Daoy (cell line): ENCODE measurements around the gene EMP2. TPM values are rescaled to one million over a fixed set of nuclear protein-coding genes. Genes with fewer than 3 reads are reported as not detected.
"Not testable (repeated sequence)": the region's sequence is repeated elsewhere in the genome, so short reads cannot be mapped to it uniquely, and the experiment has no call there.

ENCODE experiments used
- DNase-seq: peaks from one replicate; pipeline ENCODE4 v3.0.0-alpha.2; 2015; ENCODE audit warnings: low read depth
- total RNA-seq: library from RNA; depleted of rRNA; stranded (reverse); fragments of >200 nt; shearing (Covaris generic); gene quantifications from 2 replicates; pipeline ENCODE4 v1.2.3, GENCODE V29; 2014

Gene EMP2
- total RNA-seq, 1 experiment from 2014 or later, result 15.5 TPM

DNA sequence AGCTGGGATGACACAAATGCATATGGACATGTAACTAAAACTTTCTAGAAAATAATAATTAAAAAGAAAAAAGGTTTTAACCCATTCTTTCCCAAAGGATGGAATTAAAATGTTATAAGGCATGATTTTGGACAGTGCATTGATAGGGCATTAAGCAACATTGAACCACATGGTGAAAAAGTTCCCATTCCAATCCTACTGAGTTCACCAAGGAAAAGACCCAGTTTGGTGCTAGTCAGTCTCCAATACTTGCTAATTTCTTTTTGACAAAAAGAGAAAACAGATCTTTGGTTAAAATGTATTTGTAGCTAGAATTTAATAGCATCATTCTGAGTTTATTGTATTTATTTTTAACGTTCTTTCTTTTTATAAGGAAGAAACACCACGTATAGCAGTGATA lies 28.1 kb downstream of the EMP2 start:
- no peak for DNase-seq

DNA sequence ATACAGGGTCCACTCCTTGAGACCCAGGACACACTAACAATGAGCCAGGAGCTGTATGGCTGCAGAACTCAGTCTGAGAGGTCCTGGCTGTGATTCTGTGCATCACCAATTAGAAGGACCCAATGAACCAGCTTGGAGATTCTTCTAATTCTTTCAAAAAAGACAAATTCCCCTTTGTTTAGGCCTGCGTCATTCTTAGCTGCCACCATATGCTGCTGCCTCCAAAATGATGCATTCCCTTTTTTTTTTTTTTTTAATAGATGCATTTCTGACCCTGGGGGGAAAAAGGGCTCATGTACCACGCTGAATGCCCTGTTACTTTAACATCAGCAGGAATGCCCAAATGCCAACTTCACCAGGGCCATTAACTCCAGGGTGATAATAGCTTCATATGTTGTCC lies 28.5 kb downstream of the EMP2 start:
- DNase-seq, result no peak

DNA sequence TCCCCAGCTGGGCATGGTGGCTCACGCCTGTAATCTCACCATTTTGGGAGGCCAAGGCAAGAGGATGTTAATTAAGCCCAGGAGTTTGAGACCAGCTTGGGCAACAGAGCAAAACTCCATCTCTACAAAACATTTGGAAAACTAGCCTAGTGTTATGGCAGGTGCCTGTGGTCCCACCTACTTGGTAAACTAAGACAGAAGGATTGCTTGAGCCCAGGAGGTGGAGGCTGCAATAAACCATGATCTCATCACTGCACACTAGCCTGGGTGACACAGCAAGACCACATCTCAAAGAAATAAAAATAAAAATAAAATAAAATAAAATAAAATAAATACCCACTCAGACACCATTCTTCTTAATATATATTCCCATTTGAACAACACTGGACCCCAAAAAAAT lies 32.0 kb downstream of the EMP2 start:
- DNase-seq, result no peak

DNA sequence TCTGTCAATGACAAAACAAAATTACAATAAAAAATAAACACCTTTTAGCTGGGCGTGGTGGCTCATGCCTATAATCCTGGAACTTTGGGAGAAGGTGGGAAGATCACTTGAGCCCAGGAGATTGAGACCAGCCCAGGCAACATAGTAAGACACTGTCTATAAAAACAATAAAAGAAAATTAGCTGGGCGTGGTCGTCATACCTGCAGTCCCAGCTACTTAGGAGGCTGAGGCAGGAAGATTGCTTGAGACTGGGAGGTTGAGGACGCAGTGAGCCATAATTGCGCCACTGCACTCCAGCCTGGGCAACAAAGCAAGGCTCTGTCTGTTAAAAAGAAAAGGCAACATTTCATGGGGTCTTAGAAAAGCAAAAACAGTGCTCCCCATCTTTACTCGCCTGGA lies 32.7 kb downstream of the EMP2 start:
- DNase-seq, result no peak

DNA sequence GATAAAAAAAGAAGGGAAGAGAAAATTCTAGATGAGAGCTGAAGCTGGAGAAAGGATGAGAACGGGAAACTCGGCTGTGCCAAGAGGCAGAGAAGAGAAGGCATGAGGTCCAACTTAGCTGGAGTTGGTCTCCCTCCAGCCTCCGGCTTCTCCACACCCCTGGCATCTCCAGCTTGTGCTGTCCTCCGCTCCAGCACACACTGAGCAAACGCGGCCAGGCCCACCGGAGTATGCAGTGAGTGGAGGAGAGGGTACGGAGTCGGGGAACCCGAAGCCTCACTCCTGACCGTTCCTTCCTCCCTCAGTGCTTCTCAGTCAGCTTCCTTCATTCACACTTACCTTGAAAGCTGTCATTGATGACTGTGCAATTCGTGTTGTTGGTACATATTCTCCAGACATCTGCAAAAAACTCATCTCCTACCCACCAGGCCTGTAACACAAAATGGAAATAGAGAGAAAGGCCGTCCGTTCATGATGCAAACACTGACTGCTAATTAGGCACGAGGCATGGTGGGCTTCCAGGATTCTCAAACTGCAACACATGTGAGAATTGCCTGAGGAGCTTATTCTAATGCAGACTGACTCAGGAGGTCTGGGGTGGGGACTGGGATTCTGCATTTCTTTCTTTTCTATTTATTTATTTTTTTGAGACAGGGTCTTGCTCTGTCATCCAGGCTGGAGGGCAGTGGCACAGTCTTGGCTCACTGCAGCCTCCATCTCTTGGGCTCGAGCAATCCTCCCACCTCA lies 37.0 kb downstream of the EMP2 start:
- DNase-seq, result no peak

DNA sequence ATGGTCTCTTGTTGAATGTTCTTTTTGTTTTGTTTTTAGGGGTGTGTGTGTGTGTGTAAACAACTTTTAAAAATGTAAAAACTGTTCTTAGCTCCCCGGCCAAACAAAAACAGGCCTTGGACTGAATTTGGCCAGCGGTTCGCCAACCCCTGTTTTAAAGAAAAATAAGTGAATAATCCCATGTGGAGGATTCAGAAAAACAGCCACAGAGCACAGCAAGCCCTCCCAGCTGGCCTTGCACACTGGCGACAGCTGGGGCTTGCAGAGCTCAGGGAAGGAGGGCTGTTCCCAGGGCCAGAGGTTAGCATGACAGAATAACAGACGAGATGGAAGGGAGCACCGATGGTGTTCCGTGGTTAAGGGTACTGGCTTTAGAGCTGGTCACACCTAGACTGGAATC lies 39.0 kb downstream of the EMP2 start:
- no peak for DNase-seq

DNA sequence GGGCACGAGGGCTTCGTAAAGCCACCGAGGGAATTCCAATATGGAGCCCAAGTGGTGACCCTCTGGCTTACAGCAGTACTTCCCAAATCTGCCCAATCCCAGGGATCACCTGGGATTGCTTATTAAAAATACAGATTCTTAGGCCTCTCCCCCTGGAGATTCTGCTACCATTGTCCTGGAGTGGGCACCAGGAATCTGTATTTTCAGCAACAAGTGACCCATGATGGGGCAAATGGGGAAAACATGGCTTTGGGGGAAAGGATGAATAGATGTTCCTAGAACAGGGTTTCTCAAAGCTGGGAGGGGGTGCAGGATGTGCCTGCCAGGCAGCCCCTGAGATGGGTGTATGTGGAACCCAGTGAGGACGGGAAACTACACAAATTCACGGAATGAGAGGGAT lies 40.6 kb downstream of the EMP2 start:
- DNase-seq, result no peak

DNA sequence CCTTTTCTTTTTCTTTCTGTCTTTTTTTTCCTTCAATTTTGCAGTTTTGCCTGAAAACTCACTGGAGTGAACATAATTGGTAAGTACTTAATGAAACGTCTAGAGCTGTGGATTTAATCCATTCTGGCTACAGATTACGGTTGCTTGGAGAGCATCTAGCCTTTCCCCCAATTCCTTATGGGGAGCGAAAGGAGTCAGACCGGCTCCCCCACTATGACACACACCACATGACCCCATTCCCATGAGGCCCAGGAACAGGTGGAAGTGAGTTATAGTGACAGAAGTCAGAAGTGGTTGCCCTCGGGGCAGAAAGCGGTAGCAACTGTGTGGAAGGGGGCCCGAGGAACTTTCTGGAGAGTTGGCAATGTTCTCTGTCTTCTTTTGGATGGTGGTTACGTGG lies 41.2 kb downstream of the EMP2 start:
- no peak for DNase-seq

DNA sequence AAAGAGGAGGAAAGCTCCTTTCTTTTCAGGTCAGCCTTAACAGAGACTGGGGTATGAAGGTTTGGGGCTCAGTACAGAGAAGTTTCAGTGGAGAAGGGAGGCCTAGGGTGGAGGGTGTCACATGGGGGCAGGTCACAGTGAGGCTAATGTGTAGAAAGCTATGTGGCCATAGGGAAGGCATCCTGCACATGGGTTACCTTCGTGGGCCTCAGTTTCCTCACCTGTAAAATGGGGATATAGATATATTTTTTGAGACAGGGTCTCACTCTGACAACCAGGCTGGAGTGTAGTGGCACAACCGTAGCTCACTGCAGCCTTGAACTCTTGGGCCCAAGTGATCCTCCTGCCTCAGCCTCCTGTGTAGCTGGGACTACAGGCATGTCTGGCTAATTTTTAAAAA lies 41.8 kb downstream of the EMP2 start:
- DNase-seq, result no peak

DNA sequence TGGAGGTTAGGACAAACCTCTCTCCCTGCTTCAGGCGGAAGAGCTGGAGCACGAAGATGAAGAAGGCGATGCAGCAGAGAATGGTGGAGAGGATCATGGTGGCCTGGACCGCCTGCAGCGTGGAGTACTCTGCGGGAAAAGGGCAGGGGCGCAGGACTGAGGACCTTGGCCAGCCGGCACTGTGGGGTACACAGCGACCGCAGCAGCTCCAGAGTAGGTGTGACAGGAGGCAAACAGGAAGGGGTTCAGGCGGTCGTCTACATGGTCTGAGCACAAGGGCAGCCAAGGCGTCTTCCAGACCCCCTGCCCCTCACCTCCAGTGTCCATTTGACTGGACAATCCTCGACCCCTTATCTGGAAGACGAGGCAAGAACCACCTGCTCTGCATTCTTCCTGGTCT lies 42.5 kb downstream of the EMP2 start:
- no peak for DNase-seq

DNA sequence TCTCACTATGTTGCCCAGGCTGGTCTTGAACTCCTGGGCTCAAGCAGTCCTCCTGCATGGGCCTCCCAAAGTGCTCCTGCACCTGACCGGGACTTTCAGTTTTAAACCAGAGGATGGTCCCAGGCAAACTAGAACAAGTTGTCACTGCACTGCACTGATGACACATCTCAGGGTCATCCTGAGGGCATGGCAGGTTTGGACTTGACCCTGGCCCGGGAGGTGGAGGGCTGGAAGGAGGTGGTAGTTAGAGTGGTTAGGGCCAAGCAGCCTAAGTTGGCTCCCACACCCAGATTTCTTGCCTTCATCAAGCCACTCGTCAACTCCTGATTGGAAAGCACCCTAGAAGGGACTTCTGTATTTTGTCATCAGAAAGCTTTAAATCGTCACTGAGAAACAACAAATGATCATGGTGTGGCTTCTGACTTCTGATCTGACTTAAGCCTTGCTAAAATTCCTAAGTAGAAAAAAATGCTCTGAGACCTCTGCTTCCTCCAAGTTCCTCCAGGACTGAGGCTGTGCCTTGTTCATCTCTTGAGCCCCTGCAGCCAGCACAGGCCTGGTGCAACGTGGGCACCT lies 43.5 kb downstream of the EMP2 start:
- DNase-seq, result no peak

DNA sequence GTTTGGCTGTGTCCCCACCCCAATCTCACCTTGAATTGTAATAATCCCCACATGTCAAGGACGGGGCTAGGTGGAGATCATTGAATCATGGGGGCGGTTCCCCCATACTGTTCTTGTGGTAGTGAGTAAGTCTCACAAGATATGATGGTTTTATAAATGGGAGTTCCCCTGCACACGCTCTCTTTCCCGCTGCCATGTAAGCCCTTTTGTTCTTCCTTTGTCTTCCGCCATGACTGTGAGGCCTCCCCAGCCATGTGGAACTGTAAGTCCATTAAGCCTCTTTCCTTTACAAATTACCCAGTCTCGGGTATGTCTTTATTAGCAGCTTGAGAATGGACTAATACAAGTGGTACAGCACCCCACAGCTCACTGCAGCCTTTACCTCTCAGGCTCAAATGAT lies 44.1 kb downstream of the EMP2 start:
- DNase-seq, result not testable (repeated sequence)

DNA sequence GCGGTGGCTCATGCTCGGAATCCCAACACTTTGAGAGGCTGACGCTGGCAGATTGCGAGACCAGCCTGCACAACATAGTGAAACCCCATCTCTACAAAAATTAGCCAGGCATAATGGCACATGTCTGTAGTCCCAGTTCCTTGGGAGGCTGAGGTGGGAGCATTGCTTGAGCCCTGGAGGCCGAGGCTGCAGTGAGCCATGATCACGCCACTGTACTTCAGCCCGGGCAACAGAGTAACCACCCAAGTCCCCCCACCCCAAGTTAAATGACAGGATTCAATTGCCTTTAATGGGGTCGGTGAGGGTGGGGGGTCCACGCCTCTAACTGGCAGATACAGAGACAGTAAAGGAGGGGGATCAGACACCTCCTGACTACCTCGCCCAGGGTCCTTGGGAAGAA lies 44.9 kb downstream of the EMP2 start:
- DNase-seq, result no peak

DNA sequence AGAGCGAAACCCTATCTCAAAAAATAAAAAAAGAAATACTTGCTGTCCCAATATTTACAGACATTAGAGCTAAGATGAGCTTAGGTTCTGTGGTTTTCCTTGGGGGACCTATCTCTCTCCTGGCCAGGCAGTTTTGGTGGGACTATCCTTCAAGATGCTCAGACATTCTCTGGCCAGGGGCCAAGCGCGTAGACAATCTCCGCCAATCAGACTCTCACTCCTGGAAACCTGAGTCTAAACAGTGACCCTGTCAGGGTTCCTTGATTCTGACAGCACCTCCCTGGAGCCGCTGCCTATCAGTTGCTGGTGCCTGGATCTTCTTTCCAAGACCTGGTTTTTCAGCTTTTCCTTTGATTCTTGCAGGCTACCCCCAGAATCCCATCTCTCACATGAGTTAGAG lies 45.6 kb downstream of the EMP2 start:
- DNase-seq, result no peak

DNA sequence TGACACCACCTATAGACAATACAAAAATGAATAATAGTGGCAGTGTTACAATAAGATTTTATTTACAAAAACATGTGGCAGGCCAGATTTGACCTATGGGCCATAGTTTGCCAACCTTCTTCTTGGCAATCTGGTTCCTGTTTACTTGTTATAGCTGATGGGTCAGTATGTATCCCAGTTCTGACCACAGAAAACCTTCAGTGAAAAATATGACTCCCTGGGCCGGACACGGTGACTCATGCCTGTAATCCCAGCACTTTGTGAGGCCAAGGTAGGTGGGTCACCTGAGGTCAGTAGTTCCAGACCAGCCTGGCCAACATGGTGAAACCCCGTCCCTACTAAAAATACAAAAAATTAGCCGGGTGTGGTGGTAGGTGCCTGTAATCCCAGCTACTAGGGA lies 46.8 kb downstream of the EMP2 start:
- not testable (repeated sequence) for DNase-seq

DNA sequence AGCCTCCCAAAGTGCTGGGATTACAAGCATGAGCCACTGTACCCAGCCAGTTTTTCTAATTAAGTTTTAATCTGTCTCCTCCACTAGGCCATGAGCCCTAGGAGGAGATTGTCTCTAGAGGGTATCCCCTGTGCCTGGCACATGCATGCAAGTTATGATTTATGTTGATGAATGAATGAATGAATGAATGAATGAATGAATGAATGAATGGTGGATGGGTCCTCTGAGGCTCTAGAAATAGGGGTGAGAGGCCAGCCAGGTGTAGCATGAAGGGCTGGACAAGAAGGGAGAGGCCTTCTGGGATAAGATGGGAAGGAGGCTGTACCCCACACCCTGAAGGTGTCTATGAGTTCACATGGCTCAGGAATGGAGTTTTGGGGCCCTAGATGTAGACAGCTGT lies 48.8 kb downstream of the EMP2 start:
- DNase-seq, result no peak

DNA sequence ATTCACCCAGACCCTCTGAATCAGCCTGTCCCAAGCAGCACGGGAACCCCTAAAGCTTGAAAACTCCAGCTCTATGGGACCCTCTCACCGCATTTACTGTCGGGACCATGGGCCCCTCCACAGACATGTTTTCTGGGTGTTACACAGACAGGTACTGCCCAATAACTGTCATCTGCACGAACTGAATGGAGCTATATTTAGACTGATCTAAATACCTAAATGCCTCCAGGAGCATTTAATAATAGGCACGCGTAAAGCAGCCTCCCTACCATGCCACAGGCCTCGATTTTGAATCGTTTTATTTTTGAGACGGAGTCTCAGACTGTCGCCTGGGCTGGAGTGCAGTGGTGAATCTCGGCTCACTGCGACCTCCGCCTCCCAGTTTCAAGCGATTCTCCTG lies 49.7 kb downstream of the EMP2 start:
- DNase-seq, result no peak

DNA sequence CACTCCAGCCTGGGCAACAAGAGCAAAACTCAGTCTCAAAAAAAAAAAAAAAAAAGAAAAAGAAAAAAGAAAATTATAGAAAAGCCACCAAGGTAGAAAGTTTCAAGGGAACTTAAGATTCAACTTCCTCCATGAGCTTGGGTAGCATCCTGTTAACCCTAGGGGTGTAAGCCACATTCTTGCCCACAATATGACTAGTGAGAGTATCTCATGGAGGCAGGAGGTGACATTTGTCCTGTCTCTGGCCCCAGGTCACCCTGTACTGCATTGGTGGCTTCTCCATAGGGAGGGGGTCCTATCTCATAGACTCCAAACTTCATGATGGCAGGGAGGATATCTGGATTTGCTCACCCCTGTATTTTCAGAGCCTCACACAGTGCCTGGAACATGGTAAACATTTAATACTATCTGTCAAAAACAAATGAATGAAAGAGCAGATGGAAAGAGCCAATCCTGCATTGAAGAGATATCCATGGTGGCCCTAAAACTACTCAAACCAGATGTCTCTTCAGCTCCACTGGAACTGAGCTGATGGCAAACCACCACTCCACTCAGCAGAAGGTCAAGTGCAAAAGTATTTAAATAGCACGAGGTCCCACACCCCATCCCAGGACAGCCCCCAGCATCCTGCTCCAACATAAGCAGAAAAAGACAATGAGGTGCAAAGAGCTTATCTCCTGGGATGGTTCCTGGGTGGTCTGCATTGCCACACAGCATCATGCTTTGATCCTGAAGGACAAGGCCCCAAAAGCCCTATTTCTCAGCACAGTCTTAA lies 50.3 kb downstream of the EMP2 start:
- no peak for DNase-seq

DNA sequence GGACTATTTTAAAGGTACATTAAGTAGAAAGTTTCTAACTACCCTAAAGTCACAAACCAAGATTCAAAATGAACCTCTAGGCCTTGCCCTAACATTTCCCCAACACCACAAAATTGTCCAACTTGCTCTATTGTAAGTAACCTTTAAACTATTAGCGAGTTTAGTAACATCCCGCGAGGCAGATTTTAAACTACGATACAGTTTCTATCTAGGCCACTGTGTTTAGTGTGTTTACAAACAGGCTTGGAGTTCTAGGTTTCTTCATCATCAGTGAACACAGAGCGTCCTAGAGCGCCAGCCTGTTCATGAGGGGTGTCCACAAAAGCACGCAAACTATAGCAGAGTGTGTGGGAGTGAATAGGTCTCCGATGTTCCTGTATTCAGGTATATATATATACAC lies 51.8 kb downstream of the EMP2 start:
- no peak for DNase-seq

DNA sequence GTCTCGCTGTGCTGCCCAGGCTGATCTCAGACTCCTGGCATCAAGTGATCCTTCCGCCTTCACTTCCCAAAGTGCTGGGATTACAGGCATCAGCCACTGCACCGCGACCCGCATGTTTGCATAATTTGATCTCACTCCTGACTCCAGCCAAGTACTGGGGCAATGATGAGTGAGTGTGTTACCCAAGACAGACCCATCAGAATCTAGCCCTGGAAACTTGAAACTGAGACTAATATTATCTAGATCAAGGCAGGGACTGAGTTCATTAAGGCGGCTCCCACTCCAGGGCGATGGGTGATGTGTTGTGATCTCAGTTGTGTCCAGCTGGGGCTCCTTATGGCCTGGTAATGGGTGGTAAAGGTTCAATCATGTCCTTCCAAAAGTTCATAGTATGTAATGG lies 53.4 kb downstream of the EMP2 start:
- no peak for DNase-seq

DNA sequence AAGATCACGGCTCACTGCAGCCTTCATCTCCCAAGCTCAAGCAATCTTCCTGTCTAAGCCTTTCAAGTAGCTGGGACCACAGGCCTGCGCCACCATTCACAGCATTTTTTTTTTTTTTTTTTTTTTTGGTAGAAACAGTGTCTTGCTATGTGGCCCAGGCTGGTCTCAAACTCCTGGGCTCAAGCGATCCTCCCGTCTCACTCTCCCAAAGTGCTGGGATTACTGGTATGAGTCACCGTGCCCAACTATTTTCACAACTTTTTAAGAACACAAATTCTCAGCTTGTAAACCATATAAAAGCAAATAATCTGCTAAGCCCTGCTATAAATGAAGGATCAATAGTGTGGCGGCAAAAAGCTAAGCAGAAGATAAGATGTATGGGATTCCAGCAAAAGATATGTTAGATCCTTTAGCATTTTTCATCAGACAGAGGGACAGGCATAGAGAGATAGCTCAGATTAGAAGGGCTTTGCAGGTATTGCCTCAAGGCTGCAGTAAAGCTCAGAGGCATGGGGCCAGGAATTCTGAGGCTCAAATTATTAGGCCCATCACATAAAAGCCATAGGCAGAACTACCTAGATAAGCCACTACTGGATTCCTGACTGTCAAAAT lies 55.1 kb downstream of the EMP2 start:
- no peak for DNase-seq

DNA sequence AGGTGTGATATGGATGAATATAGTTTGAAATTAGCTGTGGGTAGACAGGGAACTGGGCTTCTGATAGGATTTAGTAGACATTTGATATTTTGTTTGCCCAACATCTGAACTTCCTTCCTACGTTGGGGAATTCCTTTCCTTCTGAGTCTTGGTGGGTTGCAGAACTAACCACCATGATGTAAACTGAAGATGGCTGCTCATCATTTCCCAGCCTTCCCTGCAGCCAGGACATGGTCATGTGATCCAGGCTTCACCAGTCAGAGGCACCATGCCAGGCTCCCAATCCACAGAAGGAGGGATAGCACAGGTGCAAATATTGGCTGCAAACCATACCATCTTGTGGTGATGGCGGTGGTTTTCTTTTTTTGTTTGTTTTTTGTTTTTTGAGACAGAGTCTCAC lies 57.4 kb downstream of the EMP2 start:
- no peak for DNase-seq
